SKM-1 treated with dmso at 0.1 percent for 144 hours (cell line): ENCODE measurements around the gene KLC4.

Experiments used
- DNase-seq: peaks from one replicate; lab custom pipeline; 2025; ENCODE audit not compliant: unreplicated experiment; lab: John Stamatoyannopoulos, UW

KLC4 gene

DNA sequence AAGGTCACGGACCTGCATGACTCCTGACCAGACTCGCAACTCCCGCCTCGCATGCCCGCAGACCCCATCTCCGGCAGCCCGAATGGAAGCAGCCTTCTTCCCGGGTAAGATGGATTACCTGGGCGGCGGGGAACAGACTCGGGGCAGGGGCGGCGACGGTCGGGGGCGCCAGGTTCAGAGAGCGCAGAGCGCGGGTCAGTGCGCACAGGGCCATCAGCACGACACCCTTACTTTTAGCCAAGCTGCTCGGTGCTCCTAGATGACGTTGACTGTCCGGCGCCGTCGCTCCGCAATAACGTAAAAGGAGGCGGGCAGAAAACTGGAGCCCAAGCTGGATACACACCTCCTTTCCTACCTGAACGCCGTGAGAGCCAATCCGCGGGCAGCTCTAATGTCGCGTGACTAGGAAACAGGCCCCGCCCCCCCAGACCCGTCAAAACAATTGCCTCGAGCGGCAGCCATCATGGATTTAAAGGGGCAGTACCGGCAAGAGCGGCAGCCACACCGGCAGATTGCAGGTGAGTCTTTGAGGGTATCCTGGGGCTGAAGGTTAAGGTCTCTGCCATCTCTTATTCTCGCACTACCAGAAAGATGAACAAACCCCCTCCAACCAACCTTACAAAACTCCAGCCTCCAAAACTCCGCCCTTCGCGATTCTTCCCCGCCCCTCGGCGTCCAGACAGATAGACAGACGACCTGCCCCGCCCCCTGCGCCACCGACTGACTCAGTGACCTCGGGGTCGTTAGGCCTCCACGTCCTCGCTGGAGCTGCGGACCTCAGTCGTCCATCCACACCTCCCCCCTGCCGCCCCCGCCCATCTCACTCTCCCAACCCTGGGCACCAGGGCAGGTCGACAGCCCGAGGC is at the start of gene KLC4, which contains the start of gene MRPL2:
KLC4 (plus strand) TSS at position 464 of the 866 bp plus-strand sequence. CDS start 1,705 bp downstream, outside the sequence.
MRPL2 (minus strand) TSS at position 267 of the 866 bp plus-strand sequence; CDS start at position 214, 53 bp downstream.
- peak; percentile 98 for DNase-seq

- DNase-seq: no peak
Measured at GRCh38 chr6:43011207-43011606, 48.2 kb upstream of the KLC4 start.

GRCh38 chr6:43012364-43012763 is 47.1 kb upstream of the KLC4 start:
- DNase-seq: no peak

DNA sequence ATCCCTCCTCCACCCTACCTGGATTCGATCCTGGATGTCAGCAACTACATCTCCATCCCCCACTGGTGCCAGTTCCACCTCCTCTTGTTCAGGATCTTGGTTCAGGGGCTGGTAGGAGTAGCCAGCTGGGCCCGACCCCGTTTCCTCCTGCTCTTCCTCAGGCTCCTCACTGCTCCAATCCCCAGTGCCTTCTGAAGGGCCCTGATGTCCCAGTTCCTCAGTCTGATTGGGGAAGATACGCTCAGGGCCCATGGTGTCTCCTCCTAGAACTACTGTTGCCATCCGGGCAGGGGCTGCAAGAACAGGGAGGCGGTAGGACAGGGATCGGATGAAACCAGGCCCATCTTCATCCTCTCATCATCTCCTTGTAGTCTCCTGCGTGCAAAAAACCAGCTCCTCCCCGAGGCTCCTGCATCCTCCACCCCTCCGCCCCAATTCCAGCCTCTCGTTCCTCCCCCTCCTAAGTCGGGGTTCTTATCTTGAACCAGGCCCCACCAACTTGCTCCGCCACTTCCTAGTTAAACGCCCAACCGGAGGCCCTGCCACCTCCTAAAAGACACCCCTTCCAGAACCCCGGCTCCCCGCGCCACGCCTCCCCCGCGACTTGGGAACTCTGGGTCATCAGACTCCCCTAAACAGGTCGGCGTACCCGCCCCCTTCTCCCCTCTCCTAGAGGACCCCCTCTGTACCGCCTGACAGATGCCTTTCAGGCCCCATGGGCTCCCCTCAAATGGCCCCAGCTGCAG is 46.2 kb upstream of the KLC4 start:
- peak; percentile 59 for DNase-seq

DNA sequence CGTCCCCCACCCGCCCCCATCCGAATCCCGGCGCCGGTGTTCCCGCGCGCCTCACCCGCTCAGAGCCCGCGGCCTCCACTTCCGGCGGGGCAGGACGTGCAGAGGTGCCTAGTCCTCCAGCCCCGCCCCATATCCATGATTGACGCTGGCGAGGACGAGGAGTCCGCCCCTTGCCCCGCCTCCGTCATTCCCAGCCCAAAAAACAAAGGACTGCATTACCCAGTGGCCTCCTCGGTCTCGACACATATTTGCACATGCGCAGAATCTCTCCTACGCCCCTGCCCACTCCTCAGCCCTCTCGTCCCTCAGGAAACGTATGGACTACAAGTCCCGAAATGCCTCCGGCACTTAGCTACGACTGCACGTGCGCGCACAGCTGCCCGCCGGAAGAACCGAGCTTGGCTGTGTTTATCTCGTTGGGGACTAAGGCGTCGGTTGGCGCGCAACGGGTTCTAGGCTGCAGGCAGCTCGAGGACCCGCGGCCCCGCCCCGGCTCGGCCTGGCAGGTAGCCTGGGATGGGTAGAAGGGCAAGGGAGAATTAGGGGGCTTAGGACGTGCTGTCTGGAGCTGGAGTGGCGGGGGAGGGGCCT is 45.5 kb upstream of the KLC4 start, which contains the start of the genes KLHDC3 and MEA1:
KLHDC3 (plus strand) TSS at position 407 of the 591 bp plus-strand sequence. CDS start 2,944 bp downstream, outside the sequence.
MEA1 (minus strand) TSS at position 104 of the 591 bp plus-strand sequence. CDS start 133 bp downstream, outside the sequence.
- DNase-seq: peak; percentile 100

DNA sequence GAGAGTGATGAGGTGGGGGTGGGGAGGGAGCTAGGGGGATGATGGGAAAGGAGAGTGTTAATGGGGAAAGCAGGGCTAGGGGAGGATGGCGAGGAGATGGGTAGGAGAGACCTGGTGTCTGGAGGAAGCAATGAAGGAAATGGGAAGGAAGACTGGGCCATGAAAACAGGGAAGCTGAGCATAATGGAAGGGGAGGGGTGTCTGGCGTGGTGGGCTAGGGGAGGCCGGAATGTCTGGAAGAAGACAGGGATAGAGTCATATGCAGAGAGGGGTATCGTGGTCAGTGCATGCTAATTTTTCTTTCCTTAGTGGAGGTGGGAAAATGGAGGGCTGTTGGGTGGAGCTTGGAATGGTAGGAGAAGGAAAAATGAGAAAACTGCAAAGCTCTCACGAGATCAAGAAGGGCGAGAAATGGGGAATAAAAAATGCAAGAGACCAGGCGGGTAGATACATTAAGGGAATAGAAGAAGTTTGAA is 45.0 kb upstream of the KLC4 start:
- no peak for DNase-seq

DNA sequence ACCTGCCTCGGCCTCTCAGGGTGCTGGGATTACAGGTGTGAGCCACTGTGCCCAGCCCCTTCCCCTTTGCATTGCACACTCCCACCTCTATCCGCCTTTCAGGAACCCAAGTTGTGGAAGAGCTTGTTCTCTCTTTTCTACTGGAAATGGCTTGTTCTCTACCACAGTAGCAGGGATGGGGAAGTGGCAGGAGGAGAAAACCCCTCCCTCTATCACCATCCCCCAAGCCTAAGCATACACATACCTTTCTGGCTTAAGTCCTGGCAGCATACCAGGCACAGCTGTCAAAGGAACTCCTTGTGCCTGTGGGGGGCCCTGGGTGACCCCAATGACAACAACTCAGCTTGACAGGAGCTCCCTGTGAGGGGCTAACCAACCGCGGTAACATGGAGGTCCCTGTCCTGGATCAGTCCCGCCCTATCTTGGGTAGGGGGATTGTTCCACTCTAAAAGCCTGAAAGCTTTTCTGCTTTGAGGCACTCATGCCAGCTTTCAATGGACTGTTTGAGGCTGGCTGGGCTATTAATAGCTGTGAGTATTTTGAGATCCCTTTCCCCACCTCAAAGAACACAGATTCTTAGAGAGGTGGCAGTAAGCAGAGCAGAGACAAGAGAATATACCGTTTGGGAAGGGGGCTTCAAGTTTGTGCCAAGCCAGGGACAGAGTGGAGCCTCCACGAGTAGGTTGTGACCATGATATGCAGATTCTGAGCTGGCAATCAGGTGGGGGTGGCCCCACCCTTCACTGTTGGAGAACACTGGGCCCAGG is 43.1 kb upstream of the KLC4 start:
- DNase-seq: no peak

DNA sequence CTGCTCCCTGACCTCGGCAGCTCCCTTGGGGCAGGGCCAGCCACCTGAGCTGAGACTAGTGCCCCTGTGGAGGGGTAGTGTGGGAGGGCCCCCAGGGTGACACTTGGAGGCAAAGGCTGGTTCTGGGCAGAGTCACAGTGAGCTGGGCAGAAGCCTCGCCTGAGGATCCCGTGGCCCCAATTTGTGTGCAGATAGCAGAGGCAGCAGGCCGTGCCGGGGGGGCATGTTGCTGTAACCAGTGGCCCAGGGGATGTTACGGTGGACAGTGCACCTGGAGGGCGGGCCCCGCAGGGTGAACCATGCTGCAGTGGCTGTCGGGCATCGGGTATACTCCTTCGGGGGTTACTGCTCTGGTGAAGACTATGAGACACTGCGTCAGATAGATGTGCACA is 42.5 kb upstream of the KLC4 start:
- DNase-seq: no peak

DNA sequence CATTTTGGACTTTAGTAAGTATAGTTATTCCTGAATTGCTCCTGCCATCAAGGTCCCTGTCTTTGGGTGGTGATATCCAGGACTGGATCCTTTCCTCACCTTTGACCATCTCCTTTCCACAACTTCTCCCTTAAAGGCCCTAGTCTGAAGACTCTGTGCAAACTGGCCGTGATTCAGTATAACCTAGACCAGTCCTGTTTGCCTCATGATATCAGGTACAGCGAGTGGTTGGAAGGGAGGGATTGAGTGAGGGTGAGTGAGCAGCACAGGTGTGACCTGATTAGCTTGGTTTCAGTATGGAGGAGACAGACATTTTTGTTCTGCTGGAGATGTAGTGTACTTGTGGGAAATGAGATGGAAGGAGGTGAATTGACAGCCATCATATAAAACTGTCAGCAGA is 40.3 kb upstream of the KLC4 start:
- DNase-seq: no peak

- no peak for DNase-seq
Measured at GRCh38 chr6:43020052-43020705, 39.3 kb upstream of the KLC4 start.

GRCh38 chr6:43020847-43021246 is 38.6 kb upstream of the KLC4 start:
- no peak for DNase-seq

GRCh38 chr6:43021270-43022047 is 38.0 kb upstream of the KLC4 start, which contains the start of gene RRP36:
TSS of gene RRP36 (plus strand) at chr6:43021623. CDS start at chr6:43021655, 32 bp downstream.
- DNase-seq: peak; percentile 47

- no peak for DNase-seq
Measured at GRCh38 chr6:43024436-43024835, 35.0 kb upstream of the KLC4 start.

GRCh38 chr6:43026365-43026764 is 33.1 kb upstream of the KLC4 start:
- no peak for DNase-seq

DNA sequence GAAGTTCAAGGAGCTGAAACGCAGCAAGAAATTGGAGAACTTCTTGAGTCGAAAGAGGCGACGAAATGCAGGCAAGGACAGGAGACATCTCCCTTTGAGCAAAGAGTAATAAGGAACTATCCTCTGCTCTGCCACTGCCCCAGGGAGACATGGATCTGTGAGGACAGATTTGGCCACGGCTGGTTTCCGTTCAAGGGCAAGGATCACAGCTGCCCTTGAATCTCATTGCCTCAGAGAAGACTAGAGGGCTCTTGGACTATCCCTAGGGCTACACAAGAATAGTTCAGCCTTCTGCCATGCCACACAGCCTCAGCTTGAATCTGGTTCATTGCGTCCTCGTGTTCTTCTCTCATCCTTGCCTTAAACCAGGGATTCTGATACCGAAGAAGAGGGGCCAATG is 30.3 kb upstream of the KLC4 start:
- no peak for DNase-seq

DNA sequence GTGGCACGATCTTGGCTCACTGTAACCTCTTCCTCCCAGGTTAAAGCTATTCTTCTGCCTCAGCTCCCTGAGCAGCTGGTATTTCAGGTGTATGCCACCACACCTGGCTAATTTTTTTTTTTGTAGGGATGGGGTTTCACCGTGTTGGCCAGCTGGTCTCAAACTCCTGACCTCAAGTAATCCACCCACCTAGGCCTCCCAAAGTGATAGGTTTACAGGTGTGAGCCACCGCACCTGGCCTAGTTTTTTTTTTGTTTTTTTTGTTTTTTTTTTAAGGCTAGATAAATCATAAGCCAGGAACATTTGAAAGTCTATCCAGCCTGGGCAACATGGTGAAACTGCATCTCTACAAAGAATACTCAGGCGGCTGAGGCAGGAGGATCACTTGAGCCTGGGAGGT is 27.1 kb upstream of the KLC4 start:
- DNase-seq: no peak

DNA sequence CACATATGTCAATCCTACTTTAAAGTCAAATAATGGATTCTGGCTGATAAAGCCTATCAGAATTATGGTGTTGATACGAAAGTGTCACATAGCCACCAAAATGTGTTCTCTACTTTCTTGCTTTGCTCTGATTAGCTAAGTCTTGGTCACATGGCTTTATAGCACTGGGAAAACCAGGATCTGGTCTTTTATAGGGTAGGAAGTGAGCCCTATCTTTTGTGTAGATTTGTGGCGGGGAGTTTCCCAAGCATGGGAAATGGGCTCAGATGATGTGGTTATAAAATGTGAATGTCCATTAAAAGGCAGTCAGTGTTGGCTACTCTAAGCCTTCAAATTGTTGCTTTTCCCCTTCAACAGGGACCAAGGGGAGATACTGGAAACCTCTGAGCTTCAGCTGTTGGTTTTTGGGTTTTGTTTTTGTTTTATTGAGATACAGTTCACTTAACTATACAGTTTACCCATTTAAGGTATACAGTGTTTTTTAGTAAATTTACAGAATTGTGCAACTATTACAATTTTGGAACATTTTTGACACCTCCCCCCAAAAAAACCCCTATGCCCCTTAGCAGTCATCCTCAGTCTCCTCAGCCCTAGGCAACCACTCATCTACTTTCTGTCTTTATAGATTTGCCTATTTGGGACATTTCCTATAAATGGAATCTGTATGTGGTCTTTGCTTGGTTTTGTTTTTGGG is 25.8 kb upstream of the KLC4 start:
- DNase-seq: no peak

GRCh38 chr6:43034190-43034525 is 25.3 kb upstream of the KLC4 start:
- no peak for DNase-seq
